Endometrium (tissue), 2 donors: ENCODE data around the gene PPP2R5C.
"Not testable (repeated sequence)": the region's sequence is repeated elsewhere in the genome, so short reads cannot be mapped to it uniquely, and the experiment has no call there.

Experiments used
- FAIRE-seq: peaks from 2 replicates; lab custom pipeline; 2012; peaks lifted over from hg19 to GRCh38; lab: Jason Lieb, UNC
- donor health status: control.
- donor health status: control.

The PPP2R5C gene

GRCh38 chr14:101727611-101728366, 33.7 kb upstream of the PPP2R5C start:
- FAIRE-seq: no peak

GRCh38 chr14:101728367-101728742, 33.2 kb upstream of the PPP2R5C start:
- FAIRE-seq: no peak

GRCh38 chr14:101729382-101729781, 32.1 kb upstream of the PPP2R5C start:
- no peak for FAIRE-seq

- not testable (repeated sequence) for FAIRE-seq
These were observed 31.4 kb upstream of the PPP2R5C start for GRCh38 chr14:101730157-101730556.

- FAIRE-seq: no peak
These were observed 30.8 kb upstream of the PPP2R5C start for GRCh38 chr14:101730626-101731186.

- FAIRE-seq: no peak
These were observed 30.1 kb upstream of the PPP2R5C start for GRCh38 chr14:101731187-101732080.

- no peak for FAIRE-seq
These were observed 29.4 kb upstream of the PPP2R5C start for GRCh38 chr14:101732118-101732517.

- no peak for FAIRE-seq
These were observed 28.3 kb upstream of the PPP2R5C start for GRCh38 chr14:101733211-101733610.

GRCh38 chr14:101734246-101734847, 27.2 kb upstream of the PPP2R5C start:
- no peak for FAIRE-seq

- FAIRE-seq: no peak
These were observed 26.1 kb upstream of the PPP2R5C start for GRCh38 chr14:101735453-101735852.

- FAIRE-seq: no peak
These were observed 25.4 kb upstream of the PPP2R5C start for GRCh38 chr14:101736071-101736470.

GRCh38 chr14:101736585-101736984, 24.9 kb upstream of the PPP2R5C start:
- FAIRE-seq: no peak

GRCh38 chr14:101737414-101738339, 23.8 kb upstream of the PPP2R5C start:
- no peak for FAIRE-seq

GRCh38 chr14:101738703-101739320, 22.7 kb upstream of the PPP2R5C start:
- no peak for FAIRE-seq

GRCh38 chr14:101739446-101740141, 21.9 kb upstream of the PPP2R5C start:
- no peak for FAIRE-seq

- FAIRE-seq: no peak
These were observed 20.5 kb upstream of the PPP2R5C start for GRCh38 chr14:101740981-101741380.

GRCh38 chr14:101743701-101744100, 17.8 kb upstream of the PPP2R5C start:
- no peak for FAIRE-seq

- FAIRE-seq: not testable (repeated sequence)
These were observed 17.1 kb upstream of the PPP2R5C start for GRCh38 chr14:101744382-101744781.

GRCh38 chr14:101749756-101750155, 11.8 kb upstream of the PPP2R5C start:
- not testable (repeated sequence) for FAIRE-seq

GRCh38 chr14:101754893-101755292, 6.6 kb upstream of the PPP2R5C start:
- FAIRE-seq: no peak
